Activated CD8-positive, alpha-beta T cell treated with anti-CD3 and anti-CD28 coated beads, Interleukin-2, amount 10 ng/mL, durations not matched to agents 7 days and 5 days (primary cell): ENCODE measurements around the gene CCT5. TPM values are rescaled to one million over a fixed set of nuclear protein-coding genes. Genes with fewer than 3 reads are reported as not detected.
"Not testable (repeated sequence)": the region's sequence is repeated elsewhere in the genome, so short reads cannot be mapped to it uniquely, and the experiment has no call there.

Experiments used
- ATAC-seq: fragments of 150-1000 bp; cut with Tn5 transposase; one replicate; pipeline ENCODE4 v1.10.0; 2021; ENCODE audit warnings: moderate library complexity
- CTCF ChIA-PET: fragments of 350-600 bp; sonication (Branson Sonifier 250); formaldehyde crosslinking; loops from one replicate; lab custom pipeline; 2021; ENCODE audit warnings: antibody characterized with exemption; lab: Charles Lee
- POLR2A ChIA-PET: fragments of 350-600 bp; sonication (Branson Sonifier 250); formaldehyde crosslinking; loops from one replicate; lab custom pipeline; 2021; ENCODE audit warnings: antibody characterized with exemption; lab: Charles Lee
- DNase-seq: peaks from one replicate; pipeline ENCODE4 v3.0.0-alpha.2; 2020
- H3K27ac Mint-ChIP-seq: one replicate; pipeline ENCODE4 v1.8.0; 2021; ENCODE audit warnings: mild to moderate bottlenecking, mixed read lengths
- H3K27me3 Mint-ChIP-seq: one replicate; pipeline ENCODE4 v1.8.0; 2021; ENCODE audit warnings: low read depth, mixed read lengths
- H3K36me3 Mint-ChIP-seq: one replicate; pipeline ENCODE4 v1.8.0; 2021; ENCODE audit warnings: low read depth, mixed read lengths
- H3K4me1 Mint-ChIP-seq: one replicate; pipeline ENCODE4 v1.8.0; 2021; ENCODE audit warnings: low read depth, mixed read lengths
- H3K4me3 Mint-ChIP-seq: one replicate; pipeline ENCODE4 v1.8.0; 2021; ENCODE audit warnings: mild to moderate bottlenecking, mixed read lengths
- H3K9me3 Mint-ChIP-seq: one replicate; pipeline ENCODE4 v1.8.0; 2022; ENCODE audit warnings: mixed read lengths; ENCODE audit not compliant: insufficient read depth
- total RNA-seq, 2 experiments: library from RNA; stranded (reverse); gene quantifications; one replicate each; pipeline ENCODE4 v1.2.3, GENCODE V29; 2021

The CCT5 gene
- total RNA-seq, 2 experiments from 2014 or later = 319 to 322 TPM

GRCh38 chr5:10306806-10307205 lies 56.7 kb downstream of the CCT5 start:
- CTCF ChIA-PET = no interaction called here
- no peak for ATAC-seq
- H3K4me1 Mint-ChIP-seq = peaks cover 10% of the 10 kb centered on the region

GRCh38 chr5:10307206-10308148 lies 57.4 kb downstream of the CCT5 start, which contains the start of gene CMBL:
CMBL (minus strand) TSS chr5:10307902; CDS start chr5:10290762, 17,140 bp downstream.
- POLR2A ChIA-PET = no interaction called here
- H3K36me3 Mint-ChIP-seq = no peaks in the 10 kb centered on the region
- H3K4me3 Mint-ChIP-seq = peak within 1 kb of the TSS; percentile 72
- CTCF ChIA-PET = no interaction called here
- peaks cover 10% of the 10 kb centered on the region for H3K4me1 Mint-ChIP-seq
- H3K9me3 Mint-ChIP-seq = no peaks in the 10 kb centered on the region
- DNase-seq = peak; percentile 29
- peaks cover 37% of the 10 kb centered on the region for H3K27me3 Mint-ChIP-seq
- ATAC-seq = peak; percentile 91
- H3K27ac Mint-ChIP-seq = no peak within 1 kb of the TSS

More at GRCh38 chr5:10306806-10307205, 56.7 kb downstream of the CCT5 start:
- no peaks in the 10 kb centered on the region for H3K36me3 Mint-ChIP-seq
- DNase-seq = no peak
- peaks cover 37% of the 10 kb centered on the region for H3K27me3 Mint-ChIP-seq
- POLR2A ChIA-PET = no interaction called here
- no peaks in the 10 kb centered on the region for H3K9me3 Mint-ChIP-seq
- H3K27ac Mint-ChIP-seq = no peak overlapping the region
- H3K4me3 Mint-ChIP-seq = peak overlapping the region; percentile 72

DNA sequence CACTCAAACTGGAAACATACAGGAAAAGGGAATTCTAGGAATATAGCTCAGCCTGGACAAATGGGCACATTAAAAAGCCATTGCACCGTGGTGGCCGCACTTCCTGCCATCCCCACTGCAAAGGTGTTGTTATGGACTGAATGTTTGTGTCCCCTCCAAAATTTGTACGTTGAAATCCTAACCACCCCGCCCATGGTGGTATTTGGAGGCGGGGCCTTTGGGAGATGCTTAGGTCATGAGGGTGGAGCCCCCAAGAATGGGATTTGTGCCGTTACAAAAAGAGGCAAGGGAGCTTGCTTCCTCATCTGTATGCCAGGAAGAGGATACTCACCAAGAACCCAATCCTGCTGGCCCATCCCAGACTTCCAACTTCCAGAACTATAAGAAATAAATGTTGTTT lies 58.8 kb downstream of the CCT5 start:
- Mint-ChIP-seq H3K27ac (no peak overlapping the region), H3K4me3 (no peak overlapping the region), H3K4me1 (peaks cover 10% of the 10 kb centered on the region), H3K9me3 (no peaks in the 10 kb centered on the region), H3K36me3 (no peaks in the 10 kb centered on the region), H3K27me3 (peaks cover 38% of the 10 kb centered on the region)
- POLR2A ChIA-PET = no interaction called here
- ATAC-seq = no peak
- DNase-seq = no peak
- CTCF ChIA-PET = no interaction called here

DNA sequence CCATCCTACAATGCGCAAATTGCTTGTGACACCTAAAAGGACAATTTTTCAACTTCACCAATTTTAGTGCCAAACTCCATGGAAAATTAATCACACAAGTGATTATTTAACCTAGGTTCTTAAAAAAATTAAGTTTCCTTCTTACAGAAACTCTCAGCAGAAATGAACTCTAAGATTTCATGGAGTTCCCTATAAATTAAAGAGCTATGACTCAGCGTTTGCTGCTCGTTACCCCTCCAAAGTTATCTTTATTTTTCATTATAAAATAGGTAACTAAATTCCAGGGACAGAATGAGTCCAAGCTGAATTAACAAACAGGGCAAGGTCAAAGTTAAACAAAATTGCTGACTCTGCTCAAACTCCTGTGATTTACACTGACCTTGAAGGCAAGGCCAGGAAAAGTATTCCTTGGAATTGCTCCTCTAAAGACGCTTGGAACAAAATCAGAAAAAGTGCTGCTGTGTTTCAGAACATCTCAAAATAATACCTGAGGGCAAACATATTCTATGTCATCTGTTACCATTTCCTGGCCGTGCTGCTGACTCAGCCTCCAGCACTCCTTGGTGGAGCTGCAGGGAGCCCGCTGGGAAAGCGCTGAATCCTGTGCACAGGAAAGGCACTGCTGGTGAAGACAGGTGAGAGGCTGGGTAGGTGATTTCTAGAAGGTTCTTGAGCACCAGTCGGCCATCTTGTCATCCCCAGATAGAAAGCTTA lies 60.1 kb downstream of the CCT5 start:
- ChIA-PET POLR2A (no interaction called here), CTCF (interaction anchor here (1.9 kb wide), 1 partner anchor 54 kb away, joined by 6 read pairs; no protein-coding TSS in a partner anchor)
- H3K27me3 Mint-ChIP-seq = peaks cover 38% of the 10 kb centered on the region
- no peaks in the 10 kb centered on the region for H3K9me3 Mint-ChIP-seq
- no peaks in the 10 kb centered on the region for H3K36me3 Mint-ChIP-seq
- DNase-seq = no peak
- no peak overlapping the region for H3K4me3 Mint-ChIP-seq
- no peak overlapping the region for H3K27ac Mint-ChIP-seq
- peaks cover 10% of the 10 kb centered on the region for H3K4me1 Mint-ChIP-seq
- ATAC-seq = no peak

DNA sequence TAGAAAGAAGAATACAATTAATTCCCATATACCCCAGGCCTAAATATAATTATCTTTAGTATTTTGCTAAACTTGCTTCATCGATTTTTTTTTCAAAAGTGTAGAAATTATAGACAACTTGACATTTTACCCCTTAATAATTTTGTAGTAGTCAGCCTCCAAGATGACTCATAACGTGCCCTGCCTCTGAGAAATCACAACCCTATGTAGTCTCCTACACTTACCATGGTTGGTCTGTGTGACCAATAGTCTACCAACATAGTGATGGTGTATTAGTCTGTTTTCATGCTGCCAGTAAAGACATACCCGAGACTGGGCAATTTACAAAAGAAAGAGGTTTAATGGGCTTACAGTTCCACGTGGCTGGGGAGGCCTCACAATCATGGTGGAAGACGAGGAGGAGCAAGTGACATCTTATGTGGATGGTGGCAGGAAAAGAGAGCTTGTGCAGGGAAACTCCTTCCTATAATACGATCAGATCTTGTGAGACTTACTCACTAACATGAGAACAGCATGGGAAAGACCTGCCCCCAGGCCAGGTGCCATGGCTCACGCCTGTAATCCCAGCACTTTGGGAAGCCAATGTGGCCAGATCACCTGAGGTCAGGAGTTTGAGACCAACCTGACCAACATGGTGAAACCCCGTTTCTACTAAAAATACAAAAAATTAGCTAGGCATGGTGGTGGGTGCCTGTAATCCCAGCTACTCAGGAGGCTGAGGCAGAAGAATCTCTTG lies 60.9 kb downstream of the CCT5 start:
- CTCF ChIA-PET = interaction anchor here (1.9 kb wide), 1 partner anchor 54 kb away, joined by 6 read pairs; no protein-coding TSS in a partner anchor
- H3K27me3 Mint-ChIP-seq = peaks cover 32% of the 10 kb centered on the region
- H3K4me1 Mint-ChIP-seq, ATAC-seq, H3K4me3 Mint-ChIP-seq, H3K27ac Mint-ChIP-seq, H3K9me3 Mint-ChIP-seq, DNase-seq, POLR2A ChIA-PET, H3K36me3 Mint-ChIP-seq: not testable (repeated sequence)

- Mint-ChIP-seq H3K4me3 (no peak overlapping the region), H3K4me1 (peaks cover 10% of the 10 kb centered on the region)
These were observed 61.7 kb downstream of the CCT5 start for GRCh38 chr5:10311595-10312425.

DNA sequence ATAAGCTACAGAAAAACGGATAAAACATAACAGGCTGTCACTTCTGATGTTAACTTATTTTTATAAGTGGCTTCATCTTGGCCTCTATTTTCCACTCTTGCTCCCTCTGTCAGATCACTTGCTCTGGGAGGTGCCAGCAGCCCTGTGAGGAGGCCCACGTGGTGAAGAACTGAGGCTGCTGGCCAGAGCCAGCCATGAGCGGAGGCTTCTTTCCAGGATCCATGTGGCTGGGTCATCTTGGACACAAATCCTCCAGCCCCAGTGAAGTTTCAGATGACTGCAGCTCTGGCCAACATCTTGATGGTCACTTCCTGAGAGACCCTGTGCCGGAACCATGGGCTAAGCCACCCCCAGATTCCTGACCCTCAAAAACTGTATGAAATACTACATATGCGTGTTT lies 65.1 kb downstream of the CCT5 start:
- DNase-seq = no peak

More at GRCh38 chr5:10311595-10312425, 61.7 kb downstream of the CCT5 start:
- POLR2A ChIA-PET = no interaction called here
- H3K9me3 Mint-ChIP-seq = no peaks in the 10 kb centered on the region
- no peak overlapping the region for H3K27ac Mint-ChIP-seq
- H3K36me3 Mint-ChIP-seq = no peaks in the 10 kb centered on the region
- CTCF ChIA-PET = interaction anchor here (1.9 kb wide), 1 partner anchor 53 kb away, joined by 6 read pairs; no protein-coding TSS in a partner anchor
- DNase-seq (no peak), ATAC-seq (no peak)
- peaks cover 24% of the 10 kb centered on the region for H3K27me3 Mint-ChIP-seq

More for the DNA sequence above, 65.1 kb downstream of the CCT5 start:
- Mint-ChIP-seq H3K36me3 (no peaks in the 10 kb centered on the region), H3K4me1 (peaks cover 4% of the 10 kb centered on the region), H3K27ac (no peak overlapping the region), H3K4me3 (no peak overlapping the region), H3K9me3 (no peaks in the 10 kb centered on the region), H3K27me3 (peaks cover 7% of the 10 kb centered on the region)
- ChIA-PET POLR2A (no interaction called here), CTCF (interaction anchor here (1.6 kb wide), 1 partner anchor 43 kb away, joined by 4 read pairs; no protein-coding TSS in a partner anchor)
- ATAC-seq = no peak

Other genes starting within 250 kb of the CCT5 start
- 10 to 100 TPM; 18.1 to 21.1 TPM for gene ATPSCKMT, start 392 bp upstream of the CCT5 start, total RNA-seq
- 1 to 10 TPM; 1.6 to 1.9 TPM for gene CMBL, start 57.6 kb downstream of the CCT5 start, total RNA-seq
- gene MARCHF6, start 103.4 kb downstream of the CCT5 start, total RNA-seq = 10 to 100 TPM; 72.2 to 80.5 TPM
- 1 to 10 TPM; 1.4 to 2.2 TPM for gene ROPN1L, start 191.6 kb downstream of the CCT5 start, total RNA-seq